Endothelial cell of umbilical vein (primary cell): ENCODE results near the gene LRRC74B.

Source experiments
- CTCF ChIP-seq, 2 donors: IDR thresholded peaks; 1 replicate in 1 of 2; 2 replicates in 1 of 2; pipeline ENCODE4 v1.5.1; 2011; ENCODE audit warnings: low read length in 2 of 2, mild to moderate bottlenecking in 2 of 2, moderate library complexity in 2 of 2, control low read depth in 1 of 2, inconsistent platforms in 1 of 2, low read depth in 1 of 2; ENCODE audit not compliant: insufficient read depth in 1 of 2; ENCODE audit errors: extremely low read depth in 1 of 2
- EZH2 ChIP-seq: IDR thresholded peaks from 2 replicates; pipeline ENCODE4 v1.6.1; 2012; ENCODE audit warnings: borderline replicate concordance, low read depth, mild to moderate bottlenecking, moderate library complexity, low read length, inconsistent platforms; ENCODE audit not compliant: severe bottlenecking
- POLR2A ChIP-seq: IDR thresholded peaks from 2 replicates; pipeline ENCODE4 v1.6.1; 2012; ENCODE audit warnings: low read depth, mild to moderate bottlenecking, control low read depth, low read length
- POLR2AphosphoS5 ChIP-seq: IDR thresholded peaks from 2 replicates; pipeline ENCODE4 v1.6.1; 2012; ENCODE audit warnings: low read depth, mild to moderate bottlenecking, control low read depth, low read length, moderate library complexity; ENCODE audit not compliant: insufficient read depth

DNA sequence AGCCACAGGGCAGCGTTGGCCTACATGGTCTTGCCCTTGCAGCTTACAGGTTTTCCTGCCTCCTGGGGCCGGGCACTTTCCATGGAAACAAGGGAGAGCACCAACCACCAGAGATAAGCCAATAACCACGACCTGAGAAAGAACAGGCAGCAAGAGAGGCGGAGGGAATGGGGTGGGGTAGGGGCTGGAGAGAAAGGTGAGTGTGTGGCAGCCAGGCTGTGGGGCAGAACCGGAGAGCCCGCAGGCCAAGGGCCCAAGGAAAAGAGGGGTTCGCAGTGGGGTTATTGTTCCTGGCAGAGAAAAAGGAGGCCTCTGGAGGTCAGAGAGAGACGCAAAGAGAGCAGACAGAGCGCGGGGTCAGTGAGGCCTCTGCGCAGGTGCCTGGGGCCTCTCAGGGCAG lies 33.2 kb downstream of the LRRC74B start:
- TF ChIP-seq CTCF (IDR thresholded peaks at IDR 0.05; ENCODE audit: extremely low read depth in 1 of 2, insufficient read depth in 1 of 2, low read depth in 1 of 2, low read length in 2 of 2), result no peak
- no peak for TF ChIP-seq EZH2
- TF ChIP-seq POLR2AphosphoS5, result no peak
- no peak for TF ChIP-seq POLR2A
